ENCODE data around the gene UGT3A1.
"Not testable (repeated sequence)": the region's sequence is repeated elsewhere in the genome, so short reads cannot be mapped to it uniquely, and the experiment has no call there.

Gene UGT3A1

GRCh38 chr5:35990941-35991611, at the start of gene UGT3A1:
TSS of gene UGT3A1 (minus strand) at chr5:35991390. CDS start at chr5:35991240, 150 bp downstream.
- DNase-seq (ENCODE audit: low read depth): no peak

- DNase-seq (ENCODE audit: low read depth): no peak
Measured at GRCh38 chr5:36035696-36036095, 44.5 kb upstream of the UGT3A1 start.

GRCh38 chr5:36034536-36035134, 43.4 kb upstream of the UGT3A1 start:
- not testable (repeated sequence) for DNase-seq (ENCODE audit: low read depth)

GRCh38 chr5:36033486-36033885, 42.3 kb upstream of the UGT3A1 start:
- no peak for DNase-seq (ENCODE audit: low read depth)

GRCh38 chr5:36033047-36033446, 41.9 kb upstream of the UGT3A1 start:
- DNase-seq (ENCODE audit: low read depth): no peak

- no peak for DNase-seq (ENCODE audit: low read depth)
Measured at GRCh38 chr5:36031223-36031622, 40.0 kb upstream of the UGT3A1 start.

GRCh38 chr5:36029914-36030313, 38.7 kb upstream of the UGT3A1 start:
- no peak for DNase-seq (ENCODE audit: low read depth)

- no peak for DNase-seq (ENCODE audit: low read depth)
Measured at GRCh38 chr5:36028816-36029465, 37.8 kb upstream of the UGT3A1 start.

GRCh38 chr5:36027711-36028110, 36.5 kb upstream of the UGT3A1 start:
- no peak for DNase-seq (ENCODE audit: low read depth)

- DNase-seq (ENCODE audit: low read depth): no peak
Measured at GRCh38 chr5:36026706-36027465, 35.7 kb upstream of the UGT3A1 start.

GRCh38 chr5:36022246-36022645, 31.1 kb upstream of the UGT3A1 start:
- not testable (repeated sequence) for DNase-seq (ENCODE audit: low read depth)

GRCh38 chr5:36019584-36019983, 28.4 kb upstream of the UGT3A1 start:
- not testable (repeated sequence) for DNase-seq (ENCODE audit: low read depth)

- no peak for DNase-seq (ENCODE audit: low read depth)
Measured at GRCh38 chr5:36017622-36018021, 26.4 kb upstream of the UGT3A1 start.

- DNase-seq (ENCODE audit: low read depth): no peak
Measured at GRCh38 chr5:36017004-36017403, 25.8 kb upstream of the UGT3A1 start.

- DNase-seq (ENCODE audit: low read depth): no peak
Measured at GRCh38 chr5:36013182-36013581, 22.0 kb upstream of the UGT3A1 start.

- DNase-seq (ENCODE audit: low read depth): no peak
Measured at GRCh38 chr5:36009698-36010097, 18.5 kb upstream of the UGT3A1 start.

- no peak for DNase-seq (ENCODE audit: low read depth)
Measured at GRCh38 chr5:36007366-36007765, 16.2 kb upstream of the UGT3A1 start.

GRCh38 chr5:36006163-36006562, 15.0 kb upstream of the UGT3A1 start:
- no peak for DNase-seq (ENCODE audit: low read depth)

- no peak for DNase-seq (ENCODE audit: low read depth)
Measured at GRCh38 chr5:36001032-36001431, 9.8 kb upstream of the UGT3A1 start.

- no peak for DNase-seq (ENCODE audit: low read depth)
Measured at GRCh38 chr5:35999547-35999946, 8.4 kb upstream of the UGT3A1 start.

- no peak for DNase-seq (ENCODE audit: low read depth)
Measured at GRCh38 chr5:35996076-35996475, 4.9 kb upstream of the UGT3A1 start.

- no peak for DNase-seq (ENCODE audit: low read depth)
Measured at GRCh38 chr5:35990520-35990919, 670 bp downstream of the UGT3A1 start.

- no peak for DNase-seq (ENCODE audit: low read depth)
Measured at GRCh38 chr5:35988529-35988928, 2.7 kb downstream of the UGT3A1 start.
